Osteoblast (primary cell): ENCODE measurements around the gene ADAMTS13. TPM values are rescaled to one million over a fixed set of nuclear protein-coding genes. Genes with fewer than 3 reads are reported as not detected.

Source experiments
- DNase-seq: peaks from one replicate; pipeline ENCODE4 v3.0.0; 2011; ENCODE audit warnings: low spot score, mixed read lengths; ENCODE audit not compliant: insufficient read length; ENCODE audit errors: missing footprints
- H2AFZ ChIP-seq: 2 replicates; pipeline ENCODE4 v1.6.0; 2011; ENCODE audit warnings: mild to moderate bottlenecking, low read length
- H3K27ac ChIP-seq: 2 replicates; pipeline ENCODE4 v1.5.1; 2011; ENCODE audit warnings: mild to moderate bottlenecking, low read depth, low read length, moderate library complexity
- H3K27me3 ChIP-seq: 2 replicates; pipeline ENCODE4 v1.6.0; 2012; ENCODE audit warnings: mild to moderate bottlenecking, control low read depth, inconsistent platforms, low read length, moderate library complexity; ENCODE audit not compliant: insufficient read depth
- H3K36me3 ChIP-seq: 2 replicates; pipeline ENCODE4 v1.5.1; 2011; ENCODE audit warnings: mild to moderate bottlenecking, low read length, control low read depth, moderate library complexity; ENCODE audit not compliant: insufficient read depth
- H3K4me1 ChIP-seq: 2 replicates; pipeline ENCODE4 v1.5.1; 2011; ENCODE audit warnings: mild to moderate bottlenecking, low read length, control low read depth, moderate library complexity; ENCODE audit not compliant: insufficient read depth
- H3K4me2 ChIP-seq: 2 replicates; pipeline ENCODE4 v1.6.0; 2011; ENCODE audit warnings: mild to moderate bottlenecking, low read length; ENCODE audit not compliant: insufficient read depth
- H3K4me3 ChIP-seq: fragments of 200-600 bp; sonication (generic); 3 replicates; pipeline ENCODE4 v1.5.1; 2012; ENCODE audit warnings: mild to moderate bottlenecking, low read length, inconsistent platforms; ENCODE audit not compliant: insufficient read depth
- H3K79me2 ChIP-seq: 2 replicates; pipeline ENCODE4 v1.6.0; 2012; ENCODE audit warnings: mild to moderate bottlenecking, low read length, control low read depth, inconsistent platforms; ENCODE audit not compliant: insufficient read depth
- H3K9me3 ChIP-seq: 2 replicates; pipeline ENCODE4 v1.5.1; 2011; ENCODE audit warnings: low read depth, low read length, control low read depth
- H4K20me1 ChIP-seq: 2 replicates; pipeline ENCODE4 v1.6.0; 2012; ENCODE audit warnings: mild to moderate bottlenecking, low read length, control low read depth; ENCODE audit not compliant: insufficient read depth
- total RNA-seq: library from RNA; depleted of rRNA; stranded (reverse); fragments of >200 nt; gene quantifications from 2 replicates; pipeline ENCODE4 v1.2.3, GENCODE V29; 2012
- TF ChIP-seq, protein P1 (sequence below): IDR thresholded peaks from 2 replicates; pipeline ENCODE4 v1.5.1; 2011; ENCODE audit warnings: mild to moderate bottlenecking, low read depth, low read length, moderate library complexity; ENCODE audit errors: extremely low read depth

ADAMTS13 gene
- total RNA-seq, 1 donor, result 1.4 TPM

DNA sequence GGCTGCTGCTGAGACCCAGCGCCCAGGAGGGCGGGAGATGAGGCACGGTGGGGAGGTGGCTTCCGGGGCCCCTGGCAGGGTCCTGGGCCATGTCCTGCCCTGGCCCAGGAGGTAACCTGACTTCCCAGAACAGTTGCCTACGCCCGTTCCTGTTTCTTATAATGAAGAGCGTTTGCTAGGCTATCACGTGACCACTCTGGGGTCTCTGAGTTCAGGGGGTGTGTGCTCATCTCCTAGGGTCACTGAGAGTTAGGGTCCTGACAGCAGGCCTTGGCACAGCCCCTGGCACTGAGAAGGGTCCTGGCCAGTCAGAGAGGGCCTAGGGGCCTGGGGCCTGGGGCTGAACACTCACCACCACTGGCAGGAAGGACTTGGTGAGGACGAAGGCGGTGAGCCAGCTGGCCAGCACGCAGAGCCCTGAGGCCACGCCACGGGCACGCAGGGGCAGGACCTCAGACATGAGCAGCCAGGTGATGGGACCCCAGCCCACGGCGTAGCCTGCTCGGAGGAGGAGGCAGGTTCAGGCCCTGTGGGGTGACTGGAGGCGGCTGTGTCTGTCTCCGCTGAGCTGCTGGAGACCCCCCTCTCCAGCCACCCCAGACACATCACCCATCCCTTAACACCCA lies 50.7 kb downstream of the ADAMTS13 start:
- peaks cover 5% of the 10 kb centered on the region for H3K36me3 ChIP-seq

GRCh38 chr9:133473743-133474142 lies 51.6 kb downstream of the ADAMTS13 start:
- DNase-seq, result no peak
- TF ChIP-seq, protein P1, sequence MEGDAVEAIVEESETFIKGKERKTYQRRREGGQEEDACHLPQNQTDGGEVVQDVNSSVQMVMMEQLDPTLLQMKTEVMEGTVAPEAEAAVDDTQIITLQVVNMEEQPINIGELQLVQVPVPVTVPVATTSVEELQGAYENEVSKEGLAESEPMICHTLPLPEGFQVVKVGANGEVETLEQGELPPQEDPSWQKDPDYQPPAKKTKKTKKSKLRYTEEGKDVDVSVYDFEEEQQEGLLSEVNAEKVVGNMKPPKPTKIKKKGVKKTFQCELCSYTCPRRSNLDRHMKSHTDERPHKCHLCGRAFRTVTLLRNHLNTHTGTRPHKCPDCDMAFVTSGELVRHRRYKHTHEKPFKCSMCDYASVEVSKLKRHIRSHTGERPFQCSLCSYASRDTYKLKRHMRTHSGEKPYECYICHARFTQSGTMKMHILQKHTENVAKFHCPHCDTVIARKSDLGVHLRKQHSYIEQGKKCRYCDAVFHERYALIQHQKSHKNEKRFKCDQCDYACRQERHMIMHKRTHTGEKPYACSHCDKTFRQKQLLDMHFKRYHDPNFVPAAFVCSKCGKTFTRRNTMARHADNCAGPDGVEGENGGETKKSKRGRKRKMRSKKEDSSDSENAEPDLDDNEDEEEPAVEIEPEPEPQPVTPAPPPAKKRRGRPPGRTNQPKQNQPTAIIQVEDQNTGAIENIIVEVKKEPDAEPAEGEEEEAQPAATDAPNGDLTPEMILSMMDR, result no peak
- H3K4me1 ChIP-seq, result peaks cover 7% of the 10 kb centered on the region
- peaks cover 10% of the 10 kb centered on the region for H3K79me2 ChIP-seq
- H3K27me3 ChIP-seq, result no peaks in the 10 kb centered on the region
- H2AFZ ChIP-seq, result no peak overlapping the region
- peaks cover 2% of the 10 kb centered on the region for H4K20me1 ChIP-seq
- H3K36me3 ChIP-seq, result peaks cover 5% of the 10 kb centered on the region
- H3K9me3 ChIP-seq, result no peaks in the 10 kb centered on the region
- H3K27ac ChIP-seq, result no peak overlapping the region
- H3K4me3 ChIP-seq, result no peak overlapping the region
- no peak overlapping the region for H3K4me2 ChIP-seq

More for the DNA sequence above, 50.7 kb downstream of the ADAMTS13 start:
- H3K4me1 ChIP-seq, result no peaks in the 10 kb centered on the region
- no peak overlapping the region for H3K27ac ChIP-seq
- DNase-seq, result no peak
- H3K27me3 ChIP-seq, result no peaks in the 10 kb centered on the region
- no peak overlapping the region for H3K4me2 ChIP-seq
- no peak overlapping the region for H2AFZ ChIP-seq
- TF ChIP-seq, protein P1, result no peak
- H3K4me3 ChIP-seq, result no peak overlapping the region
- peaks cover 2% of the 10 kb centered on the region for H4K20me1 ChIP-seq
- H3K9me3 ChIP-seq, result no peaks in the 10 kb centered on the region
- H3K79me2 ChIP-seq, result peaks cover 1% of the 10 kb centered on the region

DNA sequence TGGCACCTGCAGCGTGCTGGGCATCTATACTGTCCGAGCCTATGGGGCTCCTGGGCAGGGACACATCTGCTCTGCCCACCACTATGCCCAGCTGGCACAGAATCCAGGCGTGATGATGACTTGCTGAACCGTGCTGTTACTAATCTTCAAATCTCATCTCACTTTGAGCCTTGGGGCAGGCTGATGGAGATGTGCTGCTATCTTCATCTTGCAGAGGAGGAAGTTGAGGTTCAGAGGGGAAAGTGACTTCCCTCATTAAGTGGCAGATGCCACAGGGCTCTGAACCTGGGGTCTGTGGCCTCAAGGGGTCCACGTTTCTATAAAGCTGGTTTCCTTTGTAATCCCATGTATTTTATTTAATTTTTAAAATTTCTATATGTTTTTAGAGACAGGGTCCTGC lies 52.0 kb downstream of the ADAMTS13 start:
- Histone ChIP-seq H3K9me3 (no peaks in the 10 kb centered on the region), H3K27ac (no peak overlapping the region), H3K79me2 (peaks cover 11% of the 10 kb centered on the region), H3K36me3 (peaks cover 5% of the 10 kb centered on the region), H4K20me1 (peaks cover 2% of the 10 kb centered on the region), H3K4me2 (no peak overlapping the region), H3K4me3 (no peak overlapping the region), H3K4me1 (peaks cover 8% of the 10 kb centered on the region), H2AFZ (no peak overlapping the region), H3K27me3 (no peaks in the 10 kb centered on the region)
- DNase-seq, result no peak
- TF ChIP-seq, protein P1, result no peak

DNA sequence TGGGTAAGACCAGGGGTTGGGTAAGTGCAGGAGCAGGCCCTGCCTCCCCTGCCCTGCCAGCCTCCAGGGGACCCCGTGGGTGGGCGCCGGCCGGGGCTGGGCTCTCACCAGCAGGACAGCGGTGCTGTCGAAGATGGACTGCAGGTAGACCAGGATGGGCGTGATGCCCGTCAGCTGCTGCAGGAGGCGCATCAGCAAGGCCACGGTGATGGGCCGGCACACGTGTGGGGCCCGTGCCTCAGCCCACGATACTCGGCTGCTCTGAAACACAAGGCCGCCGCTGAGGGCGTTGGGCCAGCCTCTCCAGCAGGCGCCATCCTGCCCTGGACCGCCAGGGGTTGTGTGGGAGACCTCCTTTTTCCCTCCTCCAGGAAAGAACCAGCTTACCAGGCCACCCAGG lies 52.7 kb downstream of the ADAMTS13 start:
- no peak overlapping the region for H3K4me2 ChIP-seq
- H3K79me2 ChIP-seq, result peaks cover 11% of the 10 kb centered on the region
- H3K27me3 ChIP-seq, result no peaks in the 10 kb centered on the region
- peaks cover 2% of the 10 kb centered on the region for H4K20me1 ChIP-seq
- H3K36me3 ChIP-seq, result peaks cover 5% of the 10 kb centered on the region
- H3K4me3 ChIP-seq, result no peak overlapping the region
- H3K27ac ChIP-seq, result no peak overlapping the region
- DNase-seq, result no peak
- TF ChIP-seq, protein P1, result no peak
- H3K9me3 ChIP-seq, result no peaks in the 10 kb centered on the region
- H2AFZ ChIP-seq, result no peak overlapping the region
- peaks cover 13% of the 10 kb centered on the region for H3K4me1 ChIP-seq
